HT1080 (cell line): Measurements from ENCODE around the gene LINS1. TPM values are rescaled to one million over a fixed set of nuclear protein-coding genes. Genes with fewer than 3 reads are reported as not detected.

Source experiments
- small RNA-seq: library from RNA; depleted of rRNA; stranded (forward); fragments of <200 nt; gene quantifications from one replicate; pipeline ENCODE3, GENCODE V24; 2014
- total RNA-seq: library from RNA; depleted of rRNA; stranded (reverse); fragments of >200 nt; shearing (Covaris generic); gene quantifications from 2 replicates; pipeline ENCODE4 v1.2.3, GENCODE V29; 2014; rRNA removed

The LINS1 gene
- total RNA-seq, 1 experiment from 2014 or later = 6.7 TPM

Small RNA genes within 50 kb of the gene (small RNA-seq; reads per million reads assigned to genes)
- gene RF00019 = not detected
- not detected for gene RNU6-181P
- gene RNU6-322P = not detected

Other genes with a start within 250 kb of the LINS1 start
- gene CERS3, start 73.2 kb downstream of the LINS1 start, total RNA-seq = not detected in 2 replicates
- 7.5 and 9.7 TPM in 2 replicates for gene ASB7, start 405 bp upstream of the LINS1 start, total RNA-seq